ENCODE results near the gene CWC27.

Gene CWC27

GRCh38 chr5:65061974-65062353 is 293.2 kb downstream of the CWC27 start:
- in situ Hi-C loops (cut with MboI; ENCODE audit: low sequenced_read_pairs), result no loop called here

DNA sequence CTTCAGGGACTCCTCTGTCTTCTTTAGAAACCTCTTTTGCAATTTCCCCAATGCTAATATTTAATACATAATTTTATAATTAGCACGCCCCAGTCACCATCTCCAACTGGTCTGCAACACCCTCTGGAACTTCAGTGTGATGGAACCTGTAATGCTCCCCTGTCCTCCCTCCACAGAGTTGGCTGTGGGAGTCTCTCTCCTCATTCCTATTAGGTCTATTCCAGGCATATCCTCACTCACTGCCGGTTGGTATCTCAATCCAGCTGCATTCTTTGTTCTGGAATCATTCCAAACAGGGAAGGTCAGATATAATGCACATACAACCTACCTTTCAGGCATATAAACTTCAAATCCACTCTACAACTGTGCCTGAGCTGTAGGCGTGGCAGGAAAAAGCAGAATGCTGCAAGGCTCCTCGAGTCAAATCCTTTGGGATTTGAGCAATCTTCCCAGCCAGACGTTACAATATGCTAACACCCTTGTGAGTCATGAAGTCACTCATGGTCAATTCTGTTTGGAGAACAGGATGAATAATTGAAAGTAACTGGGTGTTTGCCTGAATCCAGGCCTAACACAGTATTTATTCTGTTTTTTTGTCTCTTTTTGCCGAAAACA is 293.8 kb downstream of the CWC27 start:
- in situ Hi-C loops (cut with MboI; ENCODE audit: low sequenced_read_pairs), result no loop called here

GRCh38 chr5:65065001-65065511 is 296.3 kb downstream of the CWC27 start:
- in situ Hi-C loops (cut with MboI; ENCODE audit: low sequenced_read_pairs), result no loop called here

DNA sequence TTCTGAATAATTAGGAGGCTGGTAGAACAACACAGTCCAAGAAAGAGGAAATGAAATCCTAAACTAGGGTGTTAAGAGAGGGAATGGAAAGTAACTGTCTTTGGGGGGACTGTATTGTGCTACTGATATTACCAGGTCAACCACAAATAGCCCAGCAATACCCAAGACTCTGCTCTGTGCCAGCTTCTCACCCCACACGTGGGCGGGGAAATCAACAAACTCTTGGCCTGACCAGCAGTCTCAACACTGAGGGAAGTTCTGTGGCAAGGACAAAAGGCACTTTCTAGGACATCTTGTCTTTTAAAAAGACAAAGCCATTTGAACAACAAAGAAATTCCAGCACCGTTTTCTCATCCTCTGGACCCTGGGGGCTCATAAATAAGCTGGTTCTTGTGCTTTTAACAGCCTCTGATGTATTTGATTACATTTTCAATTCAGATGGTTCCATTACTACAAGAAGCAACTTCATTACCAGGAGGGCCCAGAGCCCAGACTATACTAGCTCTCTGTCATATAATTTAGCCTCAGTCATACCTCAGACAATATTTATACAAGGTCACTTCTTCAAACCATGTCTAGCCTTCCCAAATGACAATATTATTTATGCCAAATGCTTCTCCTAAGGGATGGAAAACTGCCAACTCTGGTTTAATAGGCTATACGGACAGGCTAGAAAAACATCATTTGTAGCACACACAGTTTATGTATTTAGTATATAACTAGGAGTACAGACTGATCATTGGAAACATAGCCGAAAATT is 297.8 kb downstream of the CWC27 start:
- in situ Hi-C loops (cut with MboI; ENCODE audit: low sequenced_read_pairs), result no loop called here

DNA sequence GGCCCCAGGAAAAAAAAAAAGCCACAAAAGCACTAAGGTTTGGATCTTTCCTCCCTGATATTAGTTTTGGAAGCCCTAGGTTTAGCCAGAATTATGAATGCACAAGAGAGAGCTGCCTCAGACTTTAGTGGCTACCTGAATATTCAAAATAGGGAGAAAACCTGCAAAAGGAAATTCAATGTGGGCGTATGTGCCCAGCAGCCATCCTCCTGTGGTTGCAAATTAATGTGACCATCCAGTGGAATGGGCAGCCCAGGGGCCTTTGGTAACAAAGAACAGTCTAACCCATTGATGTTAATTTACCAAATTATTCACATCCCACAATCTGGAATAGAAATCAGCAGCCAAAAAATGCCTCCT is 298.4 kb downstream of the CWC27 start:
- in situ Hi-C loops (cut with MboI; ENCODE audit: low sequenced_read_pairs), result no loop called here

Data from HL-60/S4 (cell line).